ENCODE measurements around the gene LILRB2.
"Not testable (repeated sequence)": the region's sequence is repeated elsewhere in the genome, so short reads cannot be mapped to it uniquely, and the experiment has no call there.

Gene LILRB2

GRCh38 chr19:54240372-54241336 is 40.3 kb downstream of the LILRB2 start:
- DNase-seq (ENCODE audit: low spot score): not testable (repeated sequence)

DNA sequence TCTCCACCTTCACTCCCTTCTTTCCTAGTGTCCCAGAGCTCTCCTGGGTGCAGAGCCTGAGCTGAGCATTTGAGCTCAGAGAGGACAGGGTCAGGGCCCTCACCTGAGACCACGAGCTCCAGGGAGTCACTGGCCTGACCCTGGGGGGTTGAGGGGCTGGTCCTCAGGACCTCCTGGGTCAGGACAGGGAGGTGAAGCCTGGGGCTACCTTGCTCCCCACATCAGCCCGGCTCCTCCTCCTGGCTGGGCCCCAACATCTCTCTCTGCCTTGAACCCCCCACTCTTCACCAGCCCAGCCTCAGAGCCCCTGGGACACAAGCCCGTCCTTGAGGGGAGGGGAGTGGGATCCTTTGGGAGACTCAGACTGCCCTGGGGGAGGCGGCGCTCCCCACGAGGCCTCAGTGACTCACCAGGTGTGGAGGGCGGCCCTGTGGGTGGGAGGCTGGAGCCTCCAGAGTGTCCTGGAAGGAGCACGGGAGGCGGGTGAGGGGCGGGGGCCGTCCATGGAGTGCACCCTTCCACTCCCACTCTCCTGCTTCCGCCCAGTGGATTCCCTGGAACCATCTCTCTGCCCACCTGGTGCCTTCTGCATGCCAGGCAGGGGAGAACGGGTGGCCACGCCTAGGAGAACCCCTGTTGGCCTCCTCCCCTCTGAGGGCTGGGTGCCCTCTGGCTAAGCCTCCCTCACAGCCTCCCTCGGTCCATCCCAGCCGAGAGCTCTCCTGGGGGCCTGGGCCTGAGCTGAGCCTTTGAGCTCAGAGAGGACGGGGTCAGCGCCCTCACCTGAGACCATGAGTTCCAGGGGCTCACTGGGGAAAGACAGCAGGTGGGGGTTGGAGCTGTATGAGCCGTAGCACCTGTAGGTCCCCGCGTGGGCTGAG is 41.2 kb downstream of the LILRB2 start:
- not testable (repeated sequence) for DNase-seq (ENCODE audit: low spot score)

- no peak for DNase-seq (ENCODE audit: low spot score)
These were observed 47.0 kb downstream of the LILRB2 start for GRCh38 chr19:54233941-54234340.

GRCh38 chr19:54231077-54231931 is 49.6 kb downstream of the LILRB2 start:
- peak; percentile 79 for DNase-seq (ENCODE audit: low spot score)

DNA sequence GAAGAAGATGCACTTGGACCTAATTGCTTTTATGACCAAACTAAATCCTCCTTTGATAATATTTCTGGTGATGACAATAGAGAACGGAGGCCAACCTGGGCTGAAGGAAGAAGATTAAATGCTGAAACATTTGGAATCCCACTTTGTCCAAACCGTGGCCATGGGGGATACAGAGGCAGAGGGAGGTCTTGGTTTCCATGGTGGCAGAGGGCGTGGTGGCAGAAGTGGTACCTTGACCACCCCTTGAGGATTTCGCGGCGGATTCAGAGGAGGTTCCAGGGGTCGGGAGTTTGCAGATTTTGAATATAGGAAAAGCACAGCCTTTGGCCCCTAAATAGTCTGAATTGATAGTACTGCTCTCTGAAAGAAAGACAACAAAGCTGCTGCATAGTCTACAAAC is 50.9 kb downstream of the LILRB2 start:
- DNase-seq (ENCODE audit: low spot score): no peak

- no peak for DNase-seq (ENCODE audit: low spot score)
These were observed 51.8 kb downstream of the LILRB2 start for GRCh38 chr19:54229146-54229545.

DNA sequence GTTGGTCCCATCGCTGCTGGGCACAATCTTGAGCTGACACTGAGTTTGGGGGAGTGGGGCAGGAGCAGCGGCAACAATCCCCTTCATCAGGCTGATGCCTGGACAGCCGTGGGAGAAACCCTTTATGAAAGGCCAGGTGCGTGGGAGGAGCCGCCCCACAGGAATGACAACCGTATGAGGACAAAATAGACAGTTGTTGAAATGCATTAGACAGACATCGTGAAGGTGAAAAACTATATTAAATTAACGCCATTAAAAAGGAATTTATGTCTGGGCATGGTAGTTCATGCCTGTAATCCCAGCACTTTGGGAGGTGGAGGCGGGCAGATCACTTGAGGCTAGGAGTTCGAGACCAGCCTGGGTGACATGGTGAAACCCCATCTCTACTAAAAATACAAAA is 56.3 kb downstream of the LILRB2 start:
- not testable (repeated sequence) for DNase-seq (ENCODE audit: low spot score)

DNA sequence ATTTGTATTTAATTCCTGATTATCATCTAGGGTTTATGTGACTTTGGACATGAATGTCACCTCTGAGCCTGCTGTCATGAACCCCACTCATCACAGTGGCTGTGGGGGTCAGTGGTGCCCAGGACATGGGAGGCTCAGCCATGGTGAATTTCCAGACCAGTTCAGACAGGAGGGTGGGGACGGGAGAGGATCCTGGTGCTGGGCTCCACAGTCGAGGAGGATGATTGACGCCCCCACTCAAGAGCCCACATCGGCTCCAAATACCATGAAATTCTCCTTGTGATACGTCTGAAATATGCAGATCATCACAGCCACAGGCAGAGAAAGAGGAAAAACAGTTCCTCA is 57.0 kb downstream of the LILRB2 start:
- not testable (repeated sequence) for DNase-seq (ENCODE audit: low spot score)

All from SW480 (cell line).